Measurements from ENCODE around the gene ATXN7L2. TPM values are rescaled to one million over a fixed set of nuclear protein-coding genes. Genes with fewer than 3 reads are reported as not detected.

The ATXN7L2 gene
- total RNA-seq, 1 donor from 2014 or later = 4.1 TPM

DNA sequence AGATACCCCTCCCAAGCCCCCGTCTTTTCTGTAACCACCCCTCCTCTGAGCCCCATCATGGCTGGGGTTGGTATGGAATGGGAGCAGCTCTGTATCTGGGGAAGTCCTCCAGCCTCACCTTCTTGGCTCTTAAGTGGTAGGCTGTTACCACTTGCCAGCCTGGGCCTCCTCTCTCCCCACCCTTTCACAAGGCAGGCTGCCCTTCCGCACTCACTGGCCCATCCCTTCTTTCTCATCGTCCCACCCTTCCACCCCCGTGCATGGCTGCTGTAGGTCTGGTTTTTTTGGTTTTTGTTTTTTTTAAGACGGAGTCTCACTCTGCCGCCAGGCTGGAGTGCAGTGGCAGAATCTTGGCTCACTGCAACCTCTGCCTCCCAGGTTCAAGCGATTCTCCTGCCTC lies 15.4 kb downstream of the ATXN7L2 start:
- DNase-seq = no peak

DNA sequence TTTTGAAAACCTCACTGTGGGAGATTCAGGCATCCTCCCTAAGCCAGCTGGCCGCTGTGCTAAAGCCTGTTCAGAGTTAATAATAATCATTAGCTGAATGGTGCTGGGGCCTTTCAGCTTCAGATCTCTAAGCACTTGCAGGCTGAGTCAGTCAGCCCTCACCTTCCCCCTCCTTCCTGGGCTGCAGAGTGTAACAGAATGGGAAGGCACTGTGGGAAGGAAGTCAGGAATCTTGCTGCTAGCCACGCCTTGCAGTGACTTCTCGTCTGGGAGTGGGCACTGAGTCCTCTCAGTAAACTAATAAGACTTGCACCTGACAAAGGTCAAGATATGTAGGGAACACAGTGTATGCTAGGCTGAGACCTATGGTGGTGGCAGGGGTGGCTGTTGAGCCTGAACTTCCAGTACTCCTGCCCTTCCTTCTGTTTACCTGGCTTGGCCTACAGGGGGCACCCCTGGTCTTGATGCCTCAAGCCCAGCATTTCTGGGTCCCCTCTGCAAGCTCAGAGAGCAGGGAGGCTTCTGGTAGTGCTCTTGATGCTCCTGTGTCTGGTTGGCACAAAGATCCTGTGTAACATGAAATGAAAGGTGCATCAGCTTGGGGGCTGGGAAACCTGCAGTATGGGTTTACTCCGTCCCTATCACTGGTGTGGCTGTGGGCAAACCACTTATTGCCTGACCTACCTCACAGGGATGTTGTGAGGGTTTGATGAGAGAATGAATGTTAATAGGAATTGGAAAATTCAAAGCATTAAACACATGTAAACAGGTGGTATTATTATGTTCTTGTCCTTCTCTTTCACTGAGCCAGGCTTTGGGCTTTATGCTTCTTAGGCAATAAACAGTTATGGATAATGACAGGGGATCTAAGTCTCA lies 16.2 kb downstream of the ATXN7L2 start:
- DNase-seq = no peak

DNA sequence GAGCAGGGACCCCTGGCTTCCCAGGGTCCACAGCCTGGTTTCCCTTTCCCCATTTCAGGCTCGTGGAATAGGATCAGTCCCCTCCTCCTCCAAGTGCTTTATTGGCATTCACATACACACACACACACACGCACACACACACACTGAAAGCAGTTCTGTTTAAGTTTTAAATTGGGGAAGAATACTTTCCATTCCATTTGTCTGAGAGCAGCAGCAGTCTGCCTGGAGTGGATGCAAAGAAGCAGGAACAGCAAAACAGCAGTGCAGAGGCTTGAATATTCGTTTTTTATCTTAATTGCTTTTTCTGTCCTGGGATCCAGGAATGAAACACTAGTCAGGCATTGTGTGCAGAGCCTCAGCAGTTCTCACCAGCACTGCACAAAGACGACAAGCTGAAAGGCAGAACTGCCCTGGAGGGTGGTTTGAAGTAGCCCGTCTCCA lies 17.3 kb downstream of the ATXN7L2 start:
- no peak for DNase-seq

DNA sequence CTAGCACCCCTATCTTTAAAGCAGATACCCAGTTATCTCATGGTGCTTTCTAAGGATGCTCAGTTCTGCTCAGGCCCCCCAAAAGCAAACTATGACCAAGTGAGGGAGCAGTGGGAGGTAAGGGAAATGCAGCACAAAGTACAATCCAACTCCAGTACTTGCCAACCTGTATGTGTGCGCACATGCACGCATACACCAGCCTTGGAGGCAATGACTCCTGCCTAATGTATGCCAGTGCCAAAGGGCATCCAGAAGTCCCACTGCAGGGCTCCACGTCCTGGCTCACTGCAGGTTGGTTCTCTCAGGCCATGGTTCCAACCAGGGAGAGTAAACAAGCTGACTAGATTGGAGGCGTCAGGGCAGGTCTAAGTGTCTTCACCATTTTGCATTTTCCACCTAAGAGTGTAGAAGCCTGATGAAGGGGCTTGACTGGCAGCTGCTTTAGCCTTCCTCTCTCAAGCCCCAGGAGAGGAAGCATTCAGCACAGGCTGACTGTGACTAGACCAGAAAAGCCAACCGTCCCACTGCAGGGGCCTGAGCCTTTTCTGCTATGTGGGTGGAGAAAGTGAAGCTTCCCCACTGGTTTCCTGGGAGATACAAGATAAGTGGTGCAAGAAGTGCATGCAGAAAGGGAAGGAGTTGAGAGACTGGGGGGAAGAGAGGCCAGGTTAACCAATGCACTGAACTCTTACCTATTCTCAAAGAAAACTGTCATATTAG lies 18.1 kb downstream of the ATXN7L2 start:
- DNase-seq = no peak

DNA sequence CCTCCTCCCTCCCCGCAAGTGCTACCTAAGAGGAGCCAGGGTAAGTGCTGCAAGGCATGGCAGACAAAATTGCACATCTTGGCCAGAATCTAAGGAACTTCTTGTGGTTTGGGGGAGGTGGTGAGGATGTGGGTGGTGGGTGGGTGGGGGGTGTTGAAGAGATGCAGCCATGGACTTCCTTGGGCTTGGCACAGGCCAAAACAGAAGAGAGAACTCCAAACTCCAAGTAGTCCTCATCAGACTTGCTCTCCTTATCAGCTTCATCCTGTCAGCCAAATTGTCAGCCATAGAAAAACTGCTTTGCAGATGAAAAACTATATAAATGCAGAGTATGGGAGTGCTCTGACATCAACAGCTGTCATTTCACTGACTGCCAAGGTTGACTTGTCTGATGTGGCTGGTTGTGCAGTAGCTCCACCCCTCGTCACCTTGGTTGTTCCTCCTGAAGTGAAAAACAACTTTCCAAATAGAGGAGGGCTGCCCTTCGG lies 18.7 kb downstream of the ATXN7L2 start:
- DNase-seq = no peak

DNA sequence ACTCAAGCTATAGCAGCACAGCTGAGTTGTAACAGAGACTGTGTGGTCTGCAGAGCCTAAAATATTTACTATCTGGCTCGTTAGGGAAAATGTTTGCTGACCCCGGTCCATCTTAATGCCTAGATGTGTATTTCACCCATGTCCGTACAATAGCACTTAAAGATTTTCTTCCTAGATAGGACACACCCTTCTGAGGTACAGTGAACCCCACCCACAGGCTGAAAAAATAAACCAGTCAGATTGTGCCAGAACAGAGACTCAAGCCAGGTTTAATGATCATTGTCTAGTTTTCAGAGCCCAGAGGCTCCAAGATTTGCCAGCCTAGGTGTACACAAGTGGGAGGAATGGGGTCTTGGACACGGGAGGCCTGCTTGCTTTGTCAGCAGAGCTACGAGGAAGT lies 20.2 kb downstream of the ATXN7L2 start:
- no peak for DNase-seq

DNA sequence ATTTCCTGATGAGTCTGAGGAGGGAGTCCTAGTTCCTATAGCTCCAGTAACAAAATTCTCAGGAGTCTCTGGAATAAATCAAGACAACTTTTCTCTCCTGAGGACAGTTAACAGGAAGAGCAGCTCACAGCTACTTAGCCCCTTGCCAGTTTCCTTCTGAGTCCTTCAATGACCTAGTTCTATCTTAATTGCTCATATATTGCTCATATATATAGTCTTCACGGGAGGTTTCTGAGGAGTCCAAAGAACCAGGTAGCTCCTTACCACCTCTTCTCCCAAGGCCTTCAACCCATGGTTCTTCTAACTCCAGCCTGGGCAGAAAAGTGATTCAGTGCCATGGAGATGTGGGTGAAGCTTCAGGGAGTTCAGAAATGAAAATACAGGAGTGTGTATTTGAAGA lies 21.3 kb downstream of the ATXN7L2 start:
- no peak for DNase-seq

DNA sequence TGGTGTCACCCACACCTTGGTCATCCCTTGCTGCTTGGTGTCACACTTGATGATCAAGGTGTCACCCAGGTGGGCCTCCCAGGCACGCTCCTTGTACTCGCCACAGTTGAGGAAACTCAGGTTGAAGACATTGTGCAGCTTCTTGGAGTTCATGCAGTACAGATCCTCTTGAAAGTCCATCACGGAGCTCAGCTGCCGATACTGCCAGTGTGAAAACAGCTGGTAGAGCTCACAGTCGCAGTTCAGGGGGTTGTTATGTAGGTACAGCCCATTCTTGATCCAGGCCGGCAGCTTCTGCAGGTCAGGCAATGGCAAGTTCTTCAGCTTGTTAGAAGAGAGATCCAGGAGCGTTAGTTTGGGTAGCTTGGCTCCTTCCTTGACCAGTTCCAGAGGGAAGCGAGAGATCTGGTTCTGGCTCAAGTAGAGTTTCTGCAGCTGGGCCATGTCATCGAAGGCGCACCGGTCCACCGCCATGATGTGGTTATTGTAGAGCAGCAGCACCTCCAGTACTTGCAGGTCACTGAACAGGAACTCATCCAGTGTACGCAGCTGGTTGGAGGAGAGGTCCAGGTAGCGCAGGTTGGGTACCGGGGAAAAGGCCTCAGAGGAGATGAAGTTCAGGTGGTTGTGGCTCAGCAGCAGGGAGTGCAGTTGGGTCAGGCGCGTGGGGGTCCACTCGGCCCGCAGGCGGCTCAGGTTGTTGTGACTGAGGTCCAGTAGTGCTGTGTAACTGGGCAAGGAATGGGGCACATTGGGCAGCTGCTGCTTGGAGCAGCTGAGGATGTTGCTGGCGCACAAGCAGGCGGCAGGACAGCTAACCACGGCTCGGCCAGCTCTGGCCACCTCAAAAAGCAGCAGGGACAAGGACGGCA lies 24.5 kb downstream of the ATXN7L2 start:
- no peak for DNase-seq

DNA sequence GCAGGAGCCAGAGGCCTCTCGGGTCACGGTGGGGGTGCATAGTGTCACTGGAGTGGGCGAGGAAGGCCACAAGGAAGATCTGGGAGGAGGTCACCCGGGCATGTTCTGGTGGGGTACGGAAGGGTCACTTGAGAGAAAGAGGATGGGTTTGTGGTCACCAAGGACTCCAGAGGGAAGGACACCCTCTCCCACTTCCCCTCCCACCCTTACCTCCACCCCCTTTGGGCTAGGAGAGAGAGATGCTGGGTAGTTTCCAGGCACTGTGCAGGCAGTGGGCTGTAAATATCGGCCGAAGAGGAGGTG lies 25.1 kb downstream of the ATXN7L2 start:
- no peak for DNase-seq

DNA sequence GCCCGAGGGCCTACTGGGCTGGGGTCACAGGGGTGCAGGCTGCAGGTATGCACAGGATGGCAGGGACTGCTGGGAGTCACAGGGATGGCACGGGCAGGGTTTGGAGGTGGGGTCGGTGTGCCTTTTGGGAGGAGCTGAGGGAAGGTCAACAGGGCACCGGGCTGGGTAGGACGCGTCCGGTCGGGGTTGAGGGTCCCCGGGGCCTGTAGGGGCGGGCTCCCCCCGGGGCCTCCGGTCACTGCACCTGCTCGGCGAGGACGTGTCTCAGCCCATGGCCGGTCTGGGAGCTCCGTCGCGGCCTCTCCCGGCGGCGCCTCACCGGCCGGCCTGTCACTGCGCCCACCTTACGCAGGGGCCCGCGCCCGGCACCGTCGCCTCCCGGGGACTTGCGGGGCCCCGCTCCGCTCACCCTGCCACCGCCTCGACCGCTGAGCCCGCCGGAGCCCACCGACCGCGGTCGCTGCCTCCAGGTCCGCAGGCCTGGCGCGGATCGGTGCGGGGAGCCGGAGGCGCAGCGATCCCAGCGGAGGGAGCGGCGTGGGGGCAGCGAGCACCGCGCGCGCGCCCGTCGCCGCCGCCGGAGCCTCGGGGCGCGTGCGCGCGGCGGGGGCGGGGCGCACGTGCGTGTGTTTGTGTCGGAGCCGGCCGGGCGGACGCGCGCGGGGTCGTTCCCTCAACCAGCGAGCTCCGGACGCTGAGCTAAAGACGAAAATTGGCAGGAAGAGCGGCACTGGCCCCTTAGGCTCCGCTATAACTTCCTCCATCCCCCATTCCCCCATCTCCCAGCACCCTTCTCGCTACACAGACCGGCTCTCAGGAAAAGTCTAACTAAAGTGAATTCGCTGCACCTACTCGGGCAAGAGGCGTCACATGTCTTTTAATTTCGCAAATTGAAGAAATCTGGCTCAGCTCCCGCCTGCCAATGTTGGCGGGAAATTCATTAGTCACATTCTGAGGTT lies 25.8 kb downstream of the ATXN7L2 start, which contains the start of gene AMIGO1:
Gene AMIGO1, minus strand, starts transcription at position 552 of the 959 bp plus-strand sequence. CDS start 815 bp downstream, outside the sequence.
- DNase-seq = no peak

DNA sequence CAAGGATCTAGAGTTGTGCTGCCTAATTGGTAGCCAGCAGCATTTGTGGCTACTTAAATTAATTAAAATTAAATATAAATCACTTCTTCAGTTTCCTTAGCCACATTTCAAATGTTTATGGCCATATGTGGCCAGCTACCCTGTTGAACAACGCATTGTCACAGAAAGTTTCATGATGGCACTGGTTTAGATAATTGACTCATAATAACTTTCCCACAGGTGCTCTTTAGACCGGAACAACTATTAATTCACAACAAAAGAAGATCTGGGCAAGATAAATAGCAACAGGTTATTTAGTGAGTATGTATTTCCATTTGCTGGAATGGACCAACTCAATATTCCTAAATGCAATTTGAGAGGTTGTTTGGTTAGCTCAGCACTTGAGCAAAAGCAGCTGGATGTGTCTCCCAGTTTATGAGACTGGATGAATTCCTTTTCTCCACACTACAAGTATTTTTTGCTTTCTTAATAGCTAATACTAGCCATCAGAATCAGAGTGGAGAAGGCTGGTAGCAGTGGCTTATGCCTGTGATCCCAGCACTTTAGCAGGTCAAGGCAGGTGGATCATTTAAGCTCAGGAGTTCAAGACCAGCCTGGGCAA lies 29.5 kb downstream of the ATXN7L2 start:
- no peak for DNase-seq

DNA sequence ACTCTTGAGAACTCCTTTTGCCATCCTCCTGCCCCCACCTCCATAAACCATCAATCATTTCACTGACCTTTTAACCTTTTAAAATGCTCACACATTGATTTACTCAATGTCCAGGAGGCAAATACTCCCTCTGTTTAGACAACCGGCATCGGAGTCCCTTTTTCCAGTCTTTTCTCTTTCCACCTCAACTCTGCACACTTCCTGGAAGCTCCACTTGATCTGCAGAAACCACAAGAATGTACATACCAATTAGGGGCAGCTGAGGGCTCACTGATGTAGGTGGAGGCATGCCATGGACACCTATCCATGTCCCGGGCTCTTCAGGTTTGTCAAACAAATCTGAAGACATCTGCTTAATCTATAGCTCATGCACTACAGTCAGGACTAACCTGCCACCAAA lies 31.1 kb downstream of the ATXN7L2 start:
- no peak for DNase-seq

DNA sequence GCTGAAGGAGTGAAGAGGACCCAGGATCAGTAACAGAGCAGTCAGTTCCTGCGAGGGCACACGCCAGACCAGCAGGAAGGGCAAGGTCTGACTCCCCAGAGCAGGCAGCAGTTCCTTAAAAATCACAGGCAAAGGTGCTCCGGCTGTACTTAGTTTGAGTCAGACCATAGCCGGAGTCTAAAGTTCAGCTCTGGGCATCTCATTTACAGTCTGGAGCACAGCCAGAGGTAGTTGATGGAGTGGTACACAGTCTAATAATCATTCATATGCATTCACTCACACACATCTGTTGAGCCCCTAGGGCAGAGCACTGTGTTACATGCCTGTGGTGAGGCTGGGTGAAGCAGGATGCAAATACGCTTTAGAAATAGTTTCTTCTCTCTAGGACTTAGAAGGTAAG lies 33.2 kb downstream of the ATXN7L2 start:
- DNase-seq = no peak

DNA sequence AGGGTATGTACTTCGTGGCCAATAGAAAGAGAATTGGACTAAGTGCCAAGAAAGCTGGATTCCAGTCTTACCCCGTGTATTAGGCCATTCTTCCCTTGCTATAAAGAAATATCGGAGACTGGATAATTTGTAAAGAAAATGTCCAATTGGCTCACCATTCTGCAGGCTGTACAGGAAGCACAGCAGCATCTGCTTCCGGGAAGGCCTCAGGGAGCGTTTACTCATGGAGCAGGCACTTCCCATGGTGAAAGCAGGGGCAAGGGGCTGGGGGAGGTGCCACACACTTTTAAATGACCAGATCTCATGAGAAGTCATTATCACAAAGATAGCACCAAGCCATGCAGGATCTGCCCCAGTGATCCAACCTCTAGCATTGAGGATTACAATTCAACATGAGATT lies 33.6 kb downstream of the ATXN7L2 start:
- DNase-seq = no peak

DNA sequence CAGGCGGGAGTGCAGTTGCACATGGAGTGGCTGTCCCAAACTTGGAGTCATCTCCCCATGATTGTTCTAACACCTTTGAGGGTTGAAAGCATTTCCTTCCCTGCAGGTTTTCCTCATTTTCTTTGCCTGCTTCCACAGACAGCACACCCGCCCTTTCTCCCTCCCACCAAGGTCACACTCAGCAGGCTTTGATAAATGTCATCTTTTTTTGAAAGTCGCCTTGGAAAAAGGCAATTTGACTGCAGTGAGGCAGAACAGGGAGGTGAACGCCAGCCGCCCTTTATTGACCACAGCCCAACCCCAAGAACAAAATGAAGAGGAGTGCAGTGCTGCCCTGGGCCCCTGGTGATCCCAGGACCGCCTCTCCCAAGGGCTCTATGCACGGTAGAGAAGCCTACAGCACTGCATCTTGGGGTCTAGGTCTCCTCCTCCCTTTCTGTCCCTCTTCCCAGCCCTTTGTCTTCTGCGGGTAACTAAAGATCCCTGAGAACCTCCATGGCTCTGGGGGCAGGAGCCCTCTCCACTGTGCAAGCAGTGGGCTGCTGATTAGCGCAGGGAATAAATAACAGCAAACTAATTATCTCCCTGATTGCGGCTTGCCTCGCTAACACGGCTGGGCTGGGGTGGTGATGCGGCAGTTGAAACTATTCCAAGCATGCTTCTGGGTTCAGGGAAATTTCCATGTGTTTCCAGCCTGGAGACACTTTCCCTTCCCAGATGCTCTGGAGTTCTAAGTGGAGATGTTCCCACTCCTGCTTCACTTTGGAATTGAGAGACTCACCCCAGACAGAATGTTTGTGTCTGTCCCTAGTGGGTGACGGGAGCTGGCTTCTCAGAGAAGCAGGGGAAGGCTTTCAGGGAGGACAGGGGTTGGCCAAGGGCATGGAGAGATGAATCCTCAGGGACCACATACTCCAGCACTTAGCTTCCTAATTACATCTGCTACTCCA lies 37.6 kb downstream of the ATXN7L2 start:
- DNase-seq = no peak

DNA sequence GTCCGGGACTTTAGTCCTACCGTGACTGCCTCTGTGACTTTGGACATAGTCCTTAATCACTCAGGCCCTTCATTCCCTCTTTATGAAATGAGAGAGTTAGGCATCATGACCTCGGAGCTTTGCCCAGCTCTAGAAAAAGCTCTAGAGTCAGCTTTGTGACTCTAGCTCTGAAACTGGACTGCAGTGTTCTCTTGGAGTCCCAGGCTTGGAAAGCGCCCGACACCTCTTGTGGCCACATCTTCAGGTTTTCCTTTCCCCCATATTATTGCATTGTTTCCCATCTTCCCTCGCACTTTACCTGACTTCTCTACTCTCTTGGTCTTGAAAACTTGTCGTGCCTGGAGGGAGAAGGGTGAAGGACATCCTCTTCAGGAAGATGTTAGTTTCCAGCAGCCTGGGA lies 38.3 kb downstream of the ATXN7L2 start:
- no peak for DNase-seq

DNA sequence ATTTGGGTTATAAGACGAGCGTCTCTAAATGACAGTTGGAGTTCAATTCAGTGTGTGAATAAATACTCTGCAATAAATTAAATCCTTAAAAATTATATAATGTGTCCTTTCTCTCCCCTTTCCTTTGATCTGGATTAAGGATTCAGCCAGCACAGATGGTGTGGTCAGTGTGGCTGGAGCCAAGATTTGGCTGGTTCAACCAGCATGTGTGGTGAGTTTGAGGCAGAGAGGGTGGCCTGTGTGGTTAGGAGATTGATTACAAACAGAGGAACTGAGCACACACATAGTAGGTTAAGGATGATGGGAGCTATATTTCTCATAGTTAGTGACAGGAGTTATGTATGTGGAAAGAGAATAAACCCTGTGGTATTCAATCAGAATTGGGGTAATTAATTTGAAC lies 40.0 kb downstream of the ATXN7L2 start:
- DNase-seq = no peak

DNA sequence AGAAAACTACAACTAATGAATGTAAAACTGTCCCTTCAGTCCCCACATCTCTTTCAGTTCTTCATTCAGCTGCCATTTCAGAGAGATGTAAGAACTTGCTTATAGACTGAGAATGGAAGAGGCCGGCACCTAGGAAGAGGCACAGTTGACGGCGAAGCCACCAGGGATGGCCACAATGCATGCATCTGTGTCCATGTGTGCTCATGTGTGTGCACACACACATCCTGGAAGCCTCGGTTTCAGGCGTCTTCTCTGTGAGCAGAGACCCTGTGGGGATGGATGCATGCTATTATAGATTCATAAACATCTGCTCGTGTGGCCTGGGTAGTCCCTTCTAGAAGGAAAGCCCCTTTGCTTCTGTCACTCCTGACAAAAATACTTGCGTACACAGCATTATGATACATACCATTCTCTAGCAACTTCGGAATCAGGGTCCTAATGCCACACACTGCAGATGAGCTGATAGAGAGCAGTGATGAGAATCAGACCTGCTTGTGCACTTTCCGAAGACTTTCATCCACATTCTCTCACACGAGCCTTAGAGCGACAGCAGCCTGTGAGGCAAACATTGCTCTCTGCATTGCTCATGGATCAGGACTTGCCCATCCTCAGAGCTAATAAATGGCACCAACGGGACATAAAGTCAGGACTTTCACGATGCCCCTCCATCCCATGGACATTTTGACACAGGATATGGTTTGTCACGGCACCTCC lies 43.5 kb downstream of the ATXN7L2 start:
- no peak for DNase-seq

Measured in occipital lobe (tissue), 2 donors.